Thoracic aorta (tissue), 2 donors: ENCODE results near the gene NOVA2. TPM values are rescaled to one million over a fixed set of nuclear protein-coding genes. Genes with fewer than 3 reads are reported as not detected.

Experiments used
- ATAC-seq: fragments of 150-250 bp; one replicate; pipeline ENCODE4 v1.8.0; 2017; ENCODE audit warnings: low read depth; ENCODE audit not compliant: insufficient number of reproducible peaks, low FRiP score
- DNase-seq: peaks from one replicate; pipeline ENCODE4 v3.0.0-alpha.2; 2020; ENCODE audit warnings: low spot score
- H3K27ac ChIP-seq, 2 donors: fragments of 200-600 bp; sonication (generic); 1 replicate in 1 of 2; 2 replicates in 1 of 2; pipeline ENCODE4 v1.5.1; 2016; ENCODE audit warnings: mild to moderate bottlenecking in 2 of 2, moderate library complexity in 2 of 2
- H3K27me3 ChIP-seq: fragments of 200-600 bp; sonication (generic); replicated peaks from 2 replicates; pipeline ENCODE4 v1.6.0; 2016; ENCODE audit warnings: mild to moderate bottlenecking; ENCODE audit not compliant: insufficient read depth
- H3K36me3 ChIP-seq: fragments of 200-600 bp; sonication (generic); one replicate; pipeline ENCODE4 v1.5.1; 2016
- H3K4me1 ChIP-seq, 2 donors: fragments of 200-600 bp; sonication (generic); 1 replicate in 1 of 2; 2 replicates in 1 of 2; pipeline versions ENCODE4 v1.5.1 to v1.6.0; 2016; ENCODE audit warnings: low read depth in 2 of 2, mild to moderate bottlenecking in 1 of 2; ENCODE audit not compliant: control insufficient read depth in 1 of 2
- H3K4me3 ChIP-seq: fragments of 200-600 bp; sonication (generic); 2 replicates; pipeline ENCODE4 v1.5.1; 2016; ENCODE audit warnings: mild to moderate bottlenecking
- H3K9me3 ChIP-seq: fragments of 200-600 bp; sonication (generic); 2 replicates; pipeline ENCODE4 v1.5.1; 2016
- total RNA-seq, 2 donors: library from RNA; depleted of rRNA; stranded (reverse); fragments of >200 nt; gene quantifications; one replicate each; pipeline versions ENCODE4 v1.1.0 to v1.2.3, GENCODE V29; 2016
- TF ChIP-seq, protein P1 (sequence below): fragments of 200-600 bp; sonication (generic); IDR thresholded peaks from one replicate; pipeline ENCODE4 v1.5.1; 2019; ENCODE audit warnings: antibody characterized with exemption

NOVA2 gene
- total RNA-seq, 2 donors from 2014 or later: 2.6 to 6.4 TPM

DNA sequence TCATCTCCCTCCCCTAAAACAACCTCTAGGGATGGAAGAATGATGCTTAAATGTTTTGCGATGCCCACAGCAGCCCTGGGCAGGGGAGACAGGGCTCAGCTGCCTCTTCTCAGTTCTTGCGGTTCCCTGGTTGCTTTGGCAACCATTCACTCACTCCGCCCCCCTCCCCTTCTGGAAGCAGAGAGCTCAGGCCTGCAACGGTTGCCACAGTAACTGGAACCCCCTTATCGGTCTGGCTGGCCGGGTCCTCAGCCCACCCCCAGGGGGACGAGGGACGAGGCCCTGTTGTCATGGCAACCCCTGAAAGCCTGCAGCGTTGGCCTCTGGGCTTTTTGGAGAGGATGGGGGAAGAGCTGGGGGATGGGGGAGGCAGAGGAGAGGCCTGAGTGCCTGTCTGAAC lies 19.5 kb downstream of the NOVA2 start:
- H3K27me3 ChIP-seq: no peaks in the 10 kb centered on the region
- H3K4me3 ChIP-seq: no peak overlapping the region
- no peaks in the 10 kb centered on the region for H3K4me1 ChIP-seq
- no peaks in the 10 kb centered on the region for H3K9me3 ChIP-seq
- no peak for DNase-seq
- H3K27ac ChIP-seq: no peak overlapping the region
- no peak for ATAC-seq
- H3K36me3 ChIP-seq: no peaks in the 10 kb centered on the region
- TF ChIP-seq, protein P1, sequence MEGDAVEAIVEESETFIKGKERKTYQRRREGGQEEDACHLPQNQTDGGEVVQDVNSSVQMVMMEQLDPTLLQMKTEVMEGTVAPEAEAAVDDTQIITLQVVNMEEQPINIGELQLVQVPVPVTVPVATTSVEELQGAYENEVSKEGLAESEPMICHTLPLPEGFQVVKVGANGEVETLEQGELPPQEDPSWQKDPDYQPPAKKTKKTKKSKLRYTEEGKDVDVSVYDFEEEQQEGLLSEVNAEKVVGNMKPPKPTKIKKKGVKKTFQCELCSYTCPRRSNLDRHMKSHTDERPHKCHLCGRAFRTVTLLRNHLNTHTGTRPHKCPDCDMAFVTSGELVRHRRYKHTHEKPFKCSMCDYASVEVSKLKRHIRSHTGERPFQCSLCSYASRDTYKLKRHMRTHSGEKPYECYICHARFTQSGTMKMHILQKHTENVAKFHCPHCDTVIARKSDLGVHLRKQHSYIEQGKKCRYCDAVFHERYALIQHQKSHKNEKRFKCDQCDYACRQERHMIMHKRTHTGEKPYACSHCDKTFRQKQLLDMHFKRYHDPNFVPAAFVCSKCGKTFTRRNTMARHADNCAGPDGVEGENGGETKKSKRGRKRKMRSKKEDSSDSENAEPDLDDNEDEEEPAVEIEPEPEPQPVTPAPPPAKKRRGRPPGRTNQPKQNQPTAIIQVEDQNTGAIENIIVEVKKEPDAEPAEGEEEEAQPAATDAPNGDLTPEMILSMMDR: no peak

DNA sequence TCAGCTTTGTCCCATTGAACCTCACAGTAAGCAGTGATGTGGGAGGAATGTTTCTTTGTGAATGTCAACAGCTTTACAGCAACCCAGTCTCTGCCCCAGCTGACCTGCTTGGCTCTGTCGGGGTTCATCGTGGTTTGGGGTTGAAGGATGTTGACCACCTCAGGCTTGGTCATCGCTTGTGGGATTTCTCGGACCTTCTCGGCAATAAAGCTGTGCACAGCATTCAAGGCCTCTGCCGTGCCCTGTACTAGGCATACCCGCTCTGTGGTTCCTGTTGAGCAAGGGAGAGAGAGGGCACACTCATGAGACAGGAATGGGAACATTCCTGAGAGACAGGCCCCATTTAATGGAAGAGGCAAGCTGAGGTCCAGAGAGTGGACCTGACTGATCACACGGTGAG lies 20.0 kb downstream of the NOVA2 start:
- H3K4me1 ChIP-seq: no peaks in the 10 kb centered on the region
- H3K36me3 ChIP-seq: no peaks in the 10 kb centered on the region
- TF ChIP-seq, protein P1: no peak
- no peaks in the 10 kb centered on the region for H3K27me3 ChIP-seq
- ATAC-seq (no peak), DNase-seq (no peak)
- H3K4me3 ChIP-seq: no peak overlapping the region
- H3K9me3 ChIP-seq: no peaks in the 10 kb centered on the region
- H3K27ac ChIP-seq: no peak overlapping the region

GRCh38 chr19:45952686-45953505 lies 20.8 kb downstream of the NOVA2 start:
- no peaks in the 10 kb centered on the region for H3K36me3 ChIP-seq
- H3K27ac ChIP-seq: no peak overlapping the region
- TF ChIP-seq, protein P1: no peak
- peak overlapping the region; percentile 2 for H3K4me3 ChIP-seq
- no peaks in the 10 kb centered on the region for H3K9me3 ChIP-seq
- no peaks in the 10 kb centered on the region for H3K4me1 ChIP-seq
- ATAC-seq (no peak), DNase-seq (no peak)
- no peaks in the 10 kb centered on the region for H3K27me3 ChIP-seq

DNA sequence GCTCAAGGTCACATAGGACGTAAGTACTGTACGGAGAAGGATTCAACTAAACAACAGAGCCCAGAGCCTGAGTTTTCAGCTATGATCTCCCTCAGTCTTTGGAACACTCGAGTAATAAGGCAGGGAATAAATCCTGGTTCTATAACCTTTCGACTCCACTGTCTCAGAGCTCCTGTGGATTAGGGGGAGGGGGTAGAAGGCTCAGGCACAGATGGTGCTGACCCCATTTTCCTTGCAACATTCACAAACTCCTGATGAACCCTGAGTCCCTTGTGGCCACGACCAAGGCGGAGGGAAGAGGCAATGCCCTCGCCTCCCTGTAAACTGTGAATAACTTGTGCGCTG lies 21.4 kb downstream of the NOVA2 start:
- Histone ChIP-seq H3K36me3 (no peaks in the 10 kb centered on the region), H3K9me3 (no peaks in the 10 kb centered on the region), H3K4me1 (no peaks in the 10 kb centered on the region), H3K27ac (no peak overlapping the region), H3K4me3 (no peak overlapping the region), H3K27me3 (no peaks in the 10 kb centered on the region)
- DNase-seq: no peak
- ATAC-seq: no peak
- TF ChIP-seq, protein P1: no peak

DNA sequence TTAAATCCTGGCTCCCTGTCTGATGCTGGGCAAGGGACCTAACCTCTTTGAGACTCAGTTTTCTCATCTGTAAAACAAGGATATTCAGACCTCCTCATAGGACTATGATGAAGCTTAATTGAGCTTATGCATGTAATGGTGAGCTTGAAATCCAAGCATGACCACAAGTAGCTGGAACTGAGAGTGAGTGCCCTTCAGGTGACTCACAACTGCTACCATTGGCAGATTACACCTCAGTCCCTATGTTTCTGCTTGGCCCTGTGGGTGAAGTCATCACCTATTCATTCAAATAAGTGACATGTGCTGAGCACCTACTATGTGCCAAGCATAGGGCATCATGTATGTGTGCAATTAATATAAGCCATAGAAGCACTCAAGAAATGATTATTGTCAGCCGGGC lies 25.7 kb downstream of the NOVA2 start:
- Histone ChIP-seq H3K27me3 (no peaks in the 10 kb centered on the region), H3K4me1 (no peaks in the 10 kb centered on the region), H3K27ac (no peak overlapping the region), H3K4me3 (no peak overlapping the region), H3K9me3 (no peaks in the 10 kb centered on the region), H3K36me3 (no peaks in the 10 kb centered on the region)
- DNase-seq (no peak), ATAC-seq (no peak)
- TF ChIP-seq, protein P1: no peak
